Effector memory CD4-positive, alpha-beta T cell (primary cell): ENCODE data around the gene KLHL28.

ENCODE experiments used
- DNase-seq, 3 donors: peaks; one replicate each; pipeline ENCODE4 v3.0.0-alpha.2; 2020
- H3K27ac ChIP-seq: 2 replicates; pipeline ENCODE4 v1.7.0; 2013; ENCODE audit warnings: mild to moderate bottlenecking, low read length, moderate library complexity; ENCODE audit not compliant: insufficient read depth, poor library complexity, severe bottlenecking
- H3K27me3 ChIP-seq: replicated peaks from 2 replicates; pipeline ENCODE4 v1.7.0; 2013; ENCODE audit warnings: mild to moderate bottlenecking, low read length; ENCODE audit not compliant: insufficient read depth, control insufficient read depth, poor library complexity, severe bottlenecking
- H3K36me3 ChIP-seq: 2 replicates; pipeline ENCODE4 v1.7.0; 2013; ENCODE audit warnings: mild to moderate bottlenecking, low read length, moderate library complexity; ENCODE audit not compliant: control insufficient read depth, insufficient read depth
- H3K4me1 ChIP-seq: 2 replicates; pipeline ENCODE4 v1.7.0; 2013; ENCODE audit warnings: low read length, mild to moderate bottlenecking; ENCODE audit not compliant: control insufficient read depth, insufficient read depth, poor library complexity, severe bottlenecking
- H3K4me3 ChIP-seq: 2 replicates; pipeline ENCODE4 v1.7.0; 2013; ENCODE audit warnings: low read length, low read depth, mild to moderate bottlenecking; ENCODE audit not compliant: insufficient read depth, poor library complexity, severe bottlenecking
- H3K9me3 ChIP-seq: 2 replicates; pipeline ENCODE4 v1.7.0; 2013; ENCODE audit warnings: mild to moderate bottlenecking, low read length, moderate library complexity; ENCODE audit not compliant: control insufficient read depth

The KLHL28 gene

DNA sequence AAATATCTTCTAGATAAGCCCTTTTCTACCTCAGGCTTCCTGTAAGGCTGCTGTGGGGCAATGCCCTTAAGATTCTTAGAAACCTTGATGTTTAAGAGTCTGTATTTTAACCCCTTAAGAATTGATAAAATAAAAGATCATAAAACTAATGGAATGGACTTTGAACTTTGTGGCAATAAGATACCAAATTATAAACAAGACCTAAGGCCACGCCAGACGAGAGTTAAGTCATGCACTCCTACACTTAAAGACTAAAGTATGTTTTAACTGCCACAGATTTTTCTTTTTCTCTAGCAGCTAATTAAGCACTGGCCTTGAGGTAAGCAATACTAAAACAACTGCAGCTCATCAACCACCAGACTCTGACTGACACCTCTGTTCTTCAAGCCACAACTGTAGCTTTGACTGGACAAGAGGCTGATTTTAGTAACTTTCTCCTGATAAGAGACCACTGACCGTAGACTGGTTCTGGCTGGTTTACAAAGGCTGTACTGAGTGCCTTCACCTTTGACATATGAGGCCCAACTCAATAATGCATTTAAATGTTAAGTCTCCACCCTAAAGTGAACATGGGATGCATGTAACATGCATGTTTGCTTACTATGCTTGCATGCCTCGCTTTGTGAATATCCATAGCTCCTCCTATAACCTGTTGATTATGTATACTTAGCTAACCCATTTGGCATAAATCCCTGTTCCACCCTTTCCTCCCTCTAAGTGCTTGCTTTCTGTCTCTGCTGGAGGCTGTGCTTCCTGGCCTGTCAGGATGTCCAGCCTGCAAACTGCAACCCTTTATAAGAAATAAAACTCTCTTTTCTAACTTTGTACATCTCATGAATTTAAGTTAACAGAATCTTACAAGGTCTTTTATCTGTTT is 71.9 kb downstream of the KLHL28 start:
- Histone ChIP-seq H3K36me3 (no peaks in the 10 kb centered on the region), H3K27me3 (no peaks in the 10 kb centered on the region), H3K4me1 (no peaks in the 10 kb centered on the region), H3K27ac (no peak overlapping the region), H3K4me3 (no peak overlapping the region), H3K9me3 (no peaks in the 10 kb centered on the region)
- DNase-seq, result no peak

DNA sequence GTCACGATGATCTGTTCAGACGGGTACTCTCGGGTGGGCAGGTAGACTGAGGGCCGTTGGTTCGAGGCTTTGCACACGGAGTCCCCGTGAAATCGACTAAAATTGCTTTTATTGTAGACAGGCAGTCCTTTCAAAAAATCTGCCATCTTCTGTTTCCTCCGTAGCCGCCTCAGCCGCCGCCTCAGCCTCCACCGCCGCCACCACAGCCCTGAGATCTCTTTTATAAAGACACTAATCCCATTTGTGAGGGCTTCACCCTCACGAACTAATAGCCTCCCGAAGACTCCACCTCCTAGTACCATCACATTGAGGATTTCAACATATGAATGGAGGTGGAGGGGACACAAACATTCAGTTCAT is 74.2 kb downstream of the KLHL28 start:
- H3K27ac ChIP-seq, result no peak overlapping the region
- no peaks in the 10 kb centered on the region for H3K9me3 ChIP-seq
- no peaks in the 10 kb centered on the region for H3K27me3 ChIP-seq
- H3K4me1 ChIP-seq, result no peaks in the 10 kb centered on the region
- H3K4me3 ChIP-seq, result no peak overlapping the region
- H3K36me3 ChIP-seq, result no peaks in the 10 kb centered on the region
- no peak for DNase-seq

DNA sequence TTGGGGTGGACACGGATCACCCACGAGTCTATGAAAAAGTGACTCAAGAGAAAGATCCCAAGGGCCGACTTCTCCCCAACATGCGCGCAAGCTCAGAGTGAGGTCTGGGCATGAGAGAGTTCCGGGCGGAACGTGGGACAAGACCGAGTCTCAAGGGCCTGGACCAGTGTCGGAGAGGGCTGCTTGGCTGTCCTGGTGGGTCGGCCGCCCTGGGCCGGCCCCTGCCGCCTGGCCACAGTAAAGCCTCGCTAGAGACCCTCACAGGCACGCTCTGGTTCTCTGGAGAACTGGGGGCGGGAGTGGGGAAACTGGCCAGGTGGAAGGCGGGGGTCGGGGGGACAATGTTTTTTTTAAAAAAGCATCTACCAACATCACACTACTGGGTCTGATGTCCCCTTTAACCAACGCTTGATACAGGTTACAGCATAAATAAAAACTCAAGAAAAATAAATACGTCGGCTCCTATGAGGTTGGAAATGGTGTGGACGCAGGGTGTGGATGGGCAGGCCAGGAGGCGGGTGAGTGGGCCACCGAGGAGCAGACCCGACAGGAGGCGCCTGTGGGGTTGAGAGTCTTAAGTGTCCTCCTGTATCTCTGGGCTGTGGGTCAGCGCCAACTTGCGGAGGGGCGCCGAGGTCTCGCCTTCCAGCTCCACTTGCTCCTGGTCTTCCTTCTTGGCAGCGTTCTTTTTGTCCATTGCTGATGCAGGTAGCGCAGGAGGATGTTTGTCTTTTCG is 74.7 kb downstream of the KLHL28 start:
- H3K9me3 ChIP-seq, result no peaks in the 10 kb centered on the region
- H3K4me1 ChIP-seq, result no peaks in the 10 kb centered on the region
- H3K36me3 ChIP-seq, result no peaks in the 10 kb centered on the region
- DNase-seq, result no peak
- no peaks in the 10 kb centered on the region for H3K27me3 ChIP-seq
- no peak overlapping the region for H3K4me3 ChIP-seq
- H3K27ac ChIP-seq, result no peak overlapping the region

DNA sequence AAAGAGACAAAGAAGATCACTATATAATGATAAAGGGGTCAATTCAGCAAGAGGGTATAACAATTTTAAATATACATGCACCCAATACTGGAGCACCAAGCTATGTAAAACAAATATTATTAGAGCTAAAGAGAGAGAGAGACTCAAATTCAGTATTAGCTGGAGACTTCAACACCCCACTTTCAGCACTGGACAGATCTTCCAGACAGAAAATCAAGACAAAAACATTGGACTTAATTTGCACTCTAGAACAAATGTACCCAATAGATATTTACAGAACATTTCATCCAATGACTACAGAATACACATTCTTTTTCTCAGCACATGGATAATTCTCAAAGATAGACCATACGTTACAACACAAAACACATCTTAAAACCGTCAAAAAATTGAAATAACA is 81.0 kb downstream of the KLHL28 start:
- H3K27ac ChIP-seq, result no peak overlapping the region

More for the DNA sequence above, 81.0 kb downstream of the KLHL28 start:
- Histone ChIP-seq H3K9me3 (no peaks in the 10 kb centered on the region), H3K4me1 (no peaks in the 10 kb centered on the region), H3K36me3 (no peaks in the 10 kb centered on the region), H3K27me3 (no peaks in the 10 kb centered on the region), H3K4me3 (no peak overlapping the region)
- no peak for DNase-seq
